ENCODE results near the gene ZSWIM4. TPM values are rescaled to one million over a fixed set of nuclear protein-coding genes. Genes with fewer than 3 reads are reported as not detected.

ZSWIM4 gene
- total RNA-seq, 4 donors from 2014 or later: 1.6 to 9.1 (median 5.8) TPM

- Histone ChIP-seq H3K4me1 (peaks cover 7 to 66% (median 39%) of the 10 kb centered on the region in 4 donors), H3K27ac (peak overlapping the region; percentile 97 to 99 (median 98)), H3K27me3 (no peaks in the 10 kb centered on the region), H3K9me3 (no peaks in the 10 kb centered on the region), H3K36me3 (no peaks in the 10 kb centered on the region), H3K4me3 (peak overlapping the region; percentile 91 to 98 (median 92))
- TF ChIP-seq POLR2A (IDR thresholded peaks at IDR 0.05): no peak
- TF ChIP-seq CTCF (IDR thresholded peaks at IDR 0.05): no peak
- peak in 2 of 3 donors; percentile 70 to 71 for DNase-seq
These were observed 48.1 kb downstream of the ZSWIM4 start for GRCh38 chr19:13843104-13843921.

GRCh38 chr19:13844130-13844631 is 48.9 kb downstream of the ZSWIM4 start:
- no peak for DNase-seq
- no peaks in the 10 kb centered on the region for H3K9me3 ChIP-seq
- H3K4me3 ChIP-seq: no peak overlapping the region
- H3K27ac ChIP-seq: peak overlapping the region; percentile 97 to 99 (median 98)
- peaks cover 7 to 65% (median 37%) of the 10 kb centered on the region in 4 donors for H3K4me1 ChIP-seq
- TF ChIP-seq CTCF (IDR thresholded peaks at IDR 0.05) (no peak), POLR2A (IDR thresholded peaks at IDR 0.05) (no peak)
- no peaks in the 10 kb centered on the region for H3K27me3 ChIP-seq
- no peaks in the 10 kb centered on the region for H3K36me3 ChIP-seq

- peaks cover 7 to 63% (median 35%) of the 10 kb centered on the region in 4 donors for H3K4me1 ChIP-seq
- DNase-seq: peak; percentile 91 to 96 (median 94)
- H3K9me3 ChIP-seq: no peaks in the 10 kb centered on the region
- no peaks in the 10 kb centered on the region for H3K36me3 ChIP-seq
- TF ChIP-seq POLR2A (IDR thresholded peaks at IDR 0.05) (peak in 1 of 2 donors; percentile 29), CTCF (IDR thresholded peaks at IDR 0.05) (no peak)
- H3K27ac ChIP-seq: peak overlapping the region; percentile 91 to 99 (median 97)
- H3K4me3 ChIP-seq: peak overlapping the region; percentile 41 to 60 (median 56)
- H3K27me3 ChIP-seq: no peaks in the 10 kb centered on the region
These were observed 51.5 kb downstream of the ZSWIM4 start for GRCh38 chr19:13846557-13847406.

- DNase-seq: peak; percentile 82 to 94 (median 93)
- TF ChIP-seq POLR2A (IDR thresholded peaks at IDR 0.05) (peak; percentile 38 to 64), CTCF (IDR thresholded peaks at IDR 0.05) (peak; percentile 1 to 72 (median 40))
- Histone ChIP-seq H3K4me3 (peak overlapping the region; percentile 41 to 60 (median 56)), H3K36me3 (no peaks in the 10 kb centered on the region), H3K27me3 (no peaks in the 10 kb centered on the region), H3K27ac (peak overlapping the region; percentile 91 to 99 (median 97)), H3K4me1 (peaks cover 7 to 70% (median 35%) of the 10 kb centered on the region in 4 donors), H3K9me3 (no peaks in the 10 kb centered on the region)
These were observed 52.4 kb downstream of the ZSWIM4 start for GRCh38 chr19:13847407-13848339.
